GM23248 (cell line): ENCODE measurements around the gene MYRIP. TPM values are rescaled to one million over a fixed set of nuclear protein-coding genes. Genes with fewer than 3 reads are reported as not detected.
"Not testable (repeated sequence)": the region's sequence is repeated elsewhere in the genome, so short reads cannot be mapped to it uniquely, and the experiment has no call there.

ENCODE experiments used
- DNase-seq: peaks from one replicate; pipeline ENCODE4 v3.0.0-alpha.2; 2015
- H2AFZ ChIP-seq: fragments of 200-600 bp; sonication (generic); 2 replicates; pipeline ENCODE4 v1.6.1; 2016; ENCODE audit warnings: antibody characterized with exemption
- H3F3A ChIP-seq: fragments of 200-600 bp; sonication (generic); 2 replicates; pipeline ENCODE4 v1.6.1; 2016; ENCODE audit warnings: mild to moderate bottlenecking, antibody characterized with exemption, mixed run types; ENCODE audit not compliant: insufficient read depth
- H3K27ac ChIP-seq: fragments of 200-600 bp; sonication (generic); 2 replicates; pipeline ENCODE4 v1.5.1; 2016; ENCODE audit warnings: mild to moderate bottlenecking
- H3K27me3 ChIP-seq: fragments of 200-600 bp; sonication (generic); replicated peaks from 2 replicates; pipeline ENCODE4 v1.6.1; 2016; ENCODE audit warnings: mild to moderate bottlenecking; ENCODE audit not compliant: insufficient read depth
- H3K36me3 ChIP-seq: fragments of 200-600 bp; sonication (generic); 2 replicates; pipeline ENCODE4 v1.6.1; 2016; ENCODE audit warnings: low read depth, mild to moderate bottlenecking
- H3K4me1 ChIP-seq: fragments of 200-600 bp; sonication (generic); 2 replicates; pipeline ENCODE4 v1.6.1; 2016; ENCODE audit warnings: mild to moderate bottlenecking; ENCODE audit not compliant: insufficient read depth
- H3K4me2 ChIP-seq: fragments of 200-600 bp; sonication (generic); one replicate; pipeline ENCODE4 v1.6.1; 2016; ENCODE audit warnings: mild to moderate bottlenecking; ENCODE audit not compliant: unreplicated experiment
- H3K4me3 ChIP-seq: fragments of 200-600 bp; sonication (generic); 2 replicates; pipeline ENCODE4 v1.5.1; 2016; ENCODE audit warnings: mild to moderate bottlenecking
- H3K79me2 ChIP-seq: fragments of 200-600 bp; sonication (generic); 2 replicates; pipeline ENCODE4 v1.6.1; 2016; ENCODE audit warnings: mild to moderate bottlenecking; ENCODE audit not compliant: insufficient read depth
- H3K9ac ChIP-seq: fragments of 200-600 bp; sonication (generic); 2 replicates; pipeline ENCODE4 v1.6.1; 2016; ENCODE audit warnings: mild to moderate bottlenecking
- H3K9me2 ChIP-seq: fragments of 200-600 bp; sonication (generic); 2 replicates; pipeline ENCODE4 v1.6.1; 2016; ENCODE audit warnings: mixed run types, mild to moderate bottlenecking, moderate library complexity; ENCODE audit not compliant: insufficient read depth
- H3K9me3 ChIP-seq: fragments of 200-600 bp; sonication (generic); one replicate; pipeline ENCODE4 v1.6.1; 2017; ENCODE audit warnings: low read depth
- H4K20me1 ChIP-seq: fragments of 200-600 bp; sonication (generic); 2 replicates; pipeline ENCODE4 v1.6.0; 2016; ENCODE audit not compliant: insufficient read depth
- EZH2 ChIP-seq: fragments of 200-600 bp; sonication (generic); IDR thresholded peaks from 2 replicates; pipeline ENCODE4 v1.6.1; 2018; ENCODE audit warnings: antibody characterized with exemption, mild to moderate bottlenecking; ENCODE audit not compliant: insufficient read depth, poor library complexity, severe bottlenecking
- EZH2phosphoT487 ChIP-seq: fragments of 200-600 bp; sonication (generic); IDR thresholded peaks from 2 replicates; pipeline ENCODE4 v1.6.1; 2018; ENCODE audit warnings: antibody characterized with exemption, moderate library complexity, mild to moderate bottlenecking, low read depth; ENCODE audit not compliant: insufficient read depth
- WGBS, 2 experiments: methylation state at CpG; one replicate each; pipeline ENCODE4 v1.1.6; 2015 to 2017; ENCODE audit warnings: low lambda C conversion rate in 2 of 2, low coverage in 1 of 2; ENCODE audit errors: missing lambda C conversion rate in 2 of 2; 5-methylcytosine and 5-hydroxymethylcytosine counted together
- in situ Hi-C: fragments of 300-500 bp; cut with MboI; formaldehyde crosslinking; loops from 2 replicates; pipeline ENCODE4 v1.15.0; 2020
- polyA plus RNA-seq: library from polyadenylated mRNA; unstranded; fragments of >200 nt; fragmentation: Nextera tagmentation; extraction: Ambion mirVana; gene quantifications from 2 replicates; pipeline ENCODE4 v1.2.1, GENCODE V29; 2016
- total RNA-seq: library from RNA; depleted of rRNA; stranded (reverse); fragments of >200 nt; shearing (Covaris generic); gene quantifications from 2 replicates; pipeline ENCODE4 v1.2.3, GENCODE V29; 2014

MYRIP gene
- total and polyA plus RNA-seq, 2 experiments from 2014 or later, result 0.11 to 0.32 TPM

DNA sequence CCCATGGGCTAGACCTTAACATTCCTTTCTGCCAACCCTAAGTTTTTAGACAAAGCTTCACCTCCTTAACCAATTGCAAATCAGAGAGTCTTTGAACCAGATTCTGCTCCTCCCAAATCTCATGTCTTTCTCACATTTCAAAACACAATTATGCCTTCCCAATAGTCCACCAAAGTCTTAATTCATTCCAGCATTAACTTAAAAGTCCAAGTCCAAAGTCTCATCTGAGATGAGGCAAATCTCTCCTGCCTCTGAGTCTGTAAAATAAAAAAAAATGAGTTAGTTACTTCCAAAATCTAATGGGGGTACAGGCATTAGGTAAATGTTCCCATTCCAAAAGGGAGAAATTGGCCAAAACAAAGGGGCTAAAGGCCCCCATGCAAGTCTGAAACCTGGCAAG, 43.8 kb upstream of the MYRIP start:
- no peaks in the 10 kb centered on the region for H3K4me1 ChIP-seq
- in situ Hi-C loops, result no loop called here
- H3K36me3 ChIP-seq, result no peaks in the 10 kb centered on the region
- H2AFZ ChIP-seq, result no peak overlapping the region
- no peaks in the 10 kb centered on the region for H3K9me3 ChIP-seq
- no peaks in the 10 kb centered on the region for H3F3A ChIP-seq
- H3K4me3 ChIP-seq, result no peak overlapping the region
- TF ChIP-seq EZH2phosphoT487 (no peak), EZH2 (no peak)
- H3K9ac ChIP-seq, result no peak overlapping the region
- no peaks in the 10 kb centered on the region for H4K20me1 ChIP-seq
- no peak overlapping the region for H3K4me2 ChIP-seq
- H3K27ac ChIP-seq, result no peak overlapping the region
- DNase-seq, result no peak
- no peaks in the 10 kb centered on the region for H3K9me2 ChIP-seq
- H3K79me2 ChIP-seq, result no peaks in the 10 kb centered on the region
- peaks cover 3% of the 10 kb centered on the region for H3K27me3 ChIP-seq

GRCh38 chr3:39766433-39766832, 43.0 kb upstream of the MYRIP start:
- Histone ChIP-seq H3K4me2 (no peak overlapping the region), H3K9me2 (no peaks in the 10 kb centered on the region), H3K9ac (no peak overlapping the region), H3K4me1 (no peaks in the 10 kb centered on the region), H3K4me3 (no peak overlapping the region), H3K79me2 (no peaks in the 10 kb centered on the region), H3K27me3 (peaks cover 3% of the 10 kb centered on the region), H2AFZ (no peak overlapping the region), H3K9me3 (no peaks in the 10 kb centered on the region), H3K36me3 (no peaks in the 10 kb centered on the region), H3F3A (no peaks in the 10 kb centered on the region), H3K27ac (no peak overlapping the region), H4K20me1 (no peaks in the 10 kb centered on the region)
- DNase-seq, result no peak
- in situ Hi-C loops, result no loop called here
- TF ChIP-seq EZH2 (no peak), EZH2phosphoT487 (no peak)
- 0% methylated on average over 1 of the region's 1 CpG for WGBS, 2 experiments

- H3K27ac ChIP-seq, H3F3A ChIP-seq, H3K4me3 ChIP-seq, H2AFZ ChIP-seq, H3K9ac ChIP-seq, H3K9me2 ChIP-seq, in situ Hi-C loops, H3K36me3 ChIP-seq, H3K4me2 ChIP-seq, H3K4me1 ChIP-seq, H3K9me3 ChIP-seq, H3K79me2 ChIP-seq, DNase-seq, H3K27me3 ChIP-seq, H4K20me1 ChIP-seq: not testable (repeated sequence)
Measured at GRCh38 chr3:39766909-39767308, 42.5 kb upstream of the MYRIP start.

- H3K9me2 ChIP-seq, H4K20me1 ChIP-seq, H3K27me3 ChIP-seq, DNase-seq, H2AFZ ChIP-seq, H3K9ac ChIP-seq, H3K27ac ChIP-seq, H3K79me2 ChIP-seq, H3K4me2 ChIP-seq, H3K4me3 ChIP-seq, H3K4me1 ChIP-seq, in situ Hi-C loops, H3F3A ChIP-seq, H3K36me3 ChIP-seq, H3K9me3 ChIP-seq: not testable (repeated sequence)
- 54 to 63% methylated on average over 5 of the region's 5 CpGs for WGBS, 2 experiments
Measured at GRCh38 chr3:39778168-39778567, 31.2 kb upstream of the MYRIP start.

DNA sequence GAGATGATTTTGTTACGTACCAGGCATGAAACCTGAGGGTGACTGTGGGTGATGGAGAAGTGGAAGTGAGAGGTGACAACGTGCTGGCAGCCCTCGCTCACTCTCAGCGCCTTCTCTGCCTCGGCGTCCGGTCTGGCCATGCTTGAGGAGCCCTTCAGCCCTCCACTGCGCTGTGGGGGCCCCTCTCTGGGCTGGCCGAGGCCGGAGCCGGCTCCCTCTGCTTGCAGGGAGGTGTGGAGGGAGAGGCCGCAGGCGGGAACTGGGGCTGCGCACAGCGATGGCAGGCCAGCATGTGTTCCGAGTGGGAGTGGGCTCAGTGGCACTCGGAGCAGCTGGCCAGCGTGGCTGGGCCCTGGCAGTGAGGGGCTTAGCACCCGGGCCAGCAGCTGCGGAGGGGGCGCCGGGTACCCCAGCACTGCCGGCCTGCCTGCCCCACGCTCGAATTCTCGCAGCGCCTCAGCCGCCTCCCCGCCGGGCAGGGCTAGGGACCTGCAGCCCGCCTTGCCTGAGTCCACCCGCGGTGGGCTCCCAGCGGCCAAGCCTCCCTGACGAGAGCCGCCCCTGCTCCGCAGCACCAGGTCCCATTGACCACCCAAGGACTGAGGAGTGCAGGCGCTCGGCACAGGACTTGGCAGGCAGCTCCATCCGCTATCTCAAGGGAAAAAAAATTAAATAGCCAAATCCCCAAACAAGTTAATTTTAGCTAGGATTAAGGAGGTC, 29.7 kb upstream of the MYRIP start:
- in situ Hi-C loops, result no loop called here
- Histone ChIP-seq H3K27ac (no peak overlapping the region), H2AFZ (no peak overlapping the region), H3K4me2 (no peak overlapping the region), H3K9ac (no peak overlapping the region), H3K4me3 (no peak overlapping the region), H3K79me2 (no peaks in the 10 kb centered on the region), H3K9me2 (no peaks in the 10 kb centered on the region), H3K9me3 (no peaks in the 10 kb centered on the region), H3F3A (no peaks in the 10 kb centered on the region), H3K27me3 (no peaks in the 10 kb centered on the region), H3K36me3 (no peaks in the 10 kb centered on the region), H4K20me1 (no peaks in the 10 kb centered on the region), H3K4me1 (no peaks in the 10 kb centered on the region)
- no peak for DNase-seq
- TF ChIP-seq EZH2phosphoT487, result no peak
- TF ChIP-seq EZH2, result no peak
- WGBS, 2 experiments, result 74 to 77% methylated on average over 24 to 37 of the region's 40 CpGs
